Measurements from ENCODE around the gene KIAA0753.

GRCh38 chr17:6599364-6599763 lies 41.1 kb downstream of the KIAA0753 start:
- TF ChIP-seq SUZ12 (IDR thresholded peaks at IDR 0.05; ENCODE audit: extremely low read depth, insufficient read depth, insufficient read length) = no peak
- TF ChIP-seq YY1 (IDR thresholded peaks at IDR 0.05; ENCODE audit: insufficient read depth, insufficient read length) = no peak
- TF ChIP-seq ZNF274 (IDR thresholded peaks at IDR 0.05; ENCODE audit: low read depth, low read length) = no peak
